ENCODE data around the gene SMIM29. TPM values are rescaled to one million over a fixed set of nuclear protein-coding genes. Genes with fewer than 3 reads are reported as not detected.
A peak's percentile ranks its signal among the peaks of the same experiment; 100 is the strongest.
"Not testable (repeated sequence)": the region's sequence is repeated elsewhere in the genome, so short reads cannot be mapped to it uniquely, and the experiment has no call there.

SMIM29 gene
- total RNA-seq, 1 experiment from 2014 or later = 3.2 TPM

DNA sequence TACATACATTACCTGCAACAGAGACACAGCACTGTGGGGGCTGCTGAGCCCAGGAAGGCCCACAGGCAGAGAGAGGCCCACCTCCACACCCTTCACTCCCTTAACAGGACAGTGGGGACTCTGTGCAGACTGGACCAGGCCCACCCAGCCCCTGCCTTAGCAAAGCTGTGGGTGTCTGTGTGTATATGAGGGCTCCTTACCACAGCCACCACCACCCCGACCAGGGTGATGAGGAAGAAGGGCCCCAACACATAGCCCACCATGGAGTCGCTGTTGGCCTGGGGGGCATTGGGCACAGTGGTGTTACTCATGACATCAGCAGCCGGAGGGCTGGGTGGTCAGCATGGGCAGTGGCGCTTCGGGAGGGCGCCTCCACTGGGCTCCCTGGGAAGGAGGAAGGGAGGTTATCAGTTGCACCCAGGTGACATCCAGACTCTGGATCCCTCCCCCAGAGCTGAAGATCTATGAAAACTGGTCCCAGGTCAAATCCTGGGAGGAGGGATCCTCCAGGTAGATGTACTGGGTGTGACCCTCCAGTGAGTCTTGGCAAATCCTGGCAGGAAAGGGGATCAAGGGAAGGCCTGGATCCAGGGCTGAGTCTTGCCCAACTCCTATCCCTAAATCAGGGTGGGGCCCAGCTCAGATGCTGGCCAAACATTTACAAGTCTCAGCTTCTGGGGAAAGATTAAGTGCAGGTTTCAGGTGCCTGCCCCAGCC lies 1.2 kb downstream of the SMIM29 start:
- peaks cover 16% of the 10 kb centered on the region; the same call in 1 of the 2 replicates for H3K4me1 ChIP-seq
- H3K4me3 ChIP-seq = no peak overlapping the region
- H3K36me3 ChIP-seq = no peaks in the 10 kb centered on the region
- no peaks in the 10 kb centered on the region for H3K9me3 ChIP-seq (replicated peaks)
- no peaks in the 10 kb centered on the region for H3K27me3 ChIP-seq
- DNase-seq = no peak
- H3K27ac ChIP-seq = no peak overlapping the region

DNA sequence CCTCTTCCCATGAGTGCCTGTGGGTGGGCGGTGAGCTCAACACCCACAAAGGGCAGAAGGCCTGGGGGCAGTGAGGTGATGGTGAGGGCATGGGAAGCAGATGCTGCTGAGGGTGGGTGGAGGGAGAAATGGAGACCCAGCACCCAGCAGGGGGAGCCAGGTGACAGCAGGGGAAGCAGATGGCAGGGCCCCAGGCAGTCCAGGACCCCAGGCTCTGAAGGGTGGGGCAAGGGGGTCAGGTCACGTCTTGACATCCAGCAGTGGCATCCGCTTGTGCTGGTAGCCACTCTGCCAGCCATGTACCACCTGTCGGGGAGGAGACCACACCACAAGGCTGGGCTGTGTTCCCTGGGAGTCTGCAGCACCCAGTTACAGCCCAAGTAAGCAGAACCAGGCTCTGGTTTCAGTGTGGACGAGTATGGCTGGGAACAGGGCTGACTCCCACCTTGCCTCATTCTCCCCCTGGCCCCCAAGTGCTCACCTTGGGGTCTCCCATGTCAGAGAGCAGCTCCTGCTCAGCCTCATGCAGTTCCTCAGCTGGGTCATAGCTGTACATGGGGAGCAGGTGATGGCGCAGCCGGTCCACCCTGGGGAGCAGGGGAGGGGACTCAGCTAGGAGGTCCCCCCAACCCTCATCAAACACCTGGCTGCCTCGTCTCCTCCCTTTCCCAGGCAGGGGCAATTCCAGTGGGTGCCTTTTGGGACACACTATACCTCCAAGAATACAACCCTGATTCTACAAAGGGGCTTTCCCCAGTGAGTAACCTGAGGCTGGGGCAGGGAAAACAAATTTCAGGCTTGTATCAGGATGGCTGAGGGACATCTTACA lies 2.0 kb downstream of the SMIM29 start:
- DNase-seq = peak; percentile 59 to 61
- H3K27ac ChIP-seq = no peak overlapping the region
- H3K27me3 ChIP-seq = no peaks in the 10 kb centered on the region
- no peaks in the 10 kb centered on the region for H3K9me3 ChIP-seq (replicated peaks)
- H3K4me3 ChIP-seq = no peak overlapping the region
- peaks cover 1% of the 10 kb centered on the region; the same call in 1 of the 2 replicates for H3K36me3 ChIP-seq
- peaks cover 16% of the 10 kb centered on the region; the same call in 1 of the 2 replicates for H3K4me1 ChIP-seq

DNA sequence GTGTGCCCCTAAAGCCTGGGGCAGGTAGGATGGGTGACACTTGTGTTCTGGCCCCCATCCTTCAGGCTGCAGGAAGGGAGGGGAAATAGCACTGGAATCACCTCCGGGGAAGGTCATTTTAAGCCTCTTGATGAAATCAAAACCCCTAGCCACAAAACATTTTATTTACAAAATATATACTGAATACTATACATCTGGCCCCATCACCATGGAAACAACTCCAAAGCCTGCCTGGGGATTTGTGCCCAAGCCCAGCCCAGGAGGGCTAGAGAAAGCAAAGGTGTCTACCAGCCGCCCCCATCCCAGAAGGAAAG lies 2.6 kb downstream of the SMIM29 start:
- DNase-seq = no peak
- H3K4me3 ChIP-seq = no peak overlapping the region
- peaks cover 16% of the 10 kb centered on the region; the same call in 1 of the 2 replicates for H3K4me1 ChIP-seq
- no peaks in the 10 kb centered on the region for H3K27me3 ChIP-seq
- H3K9me3 ChIP-seq (replicated peaks) = no peaks in the 10 kb centered on the region
- H3K27ac ChIP-seq = no peak overlapping the region
- peaks cover 4% of the 10 kb centered on the region for H3K36me3 ChIP-seq

GRCh38 chr6:34245761-34246140 lies 3.1 kb downstream of the SMIM29 start:
- not testable (repeated sequence) for H3K4me3 ChIP-seq; H3K36me3 ChIP-seq; H3K27ac ChIP-seq; H3K27me3 ChIP-seq; H3K9me3 ChIP-seq (replicated peaks); DNase-seq
- H3K4me1 ChIP-seq = peaks cover 16% of the 10 kb centered on the region; the same call in 1 of the 2 replicates

DNA sequence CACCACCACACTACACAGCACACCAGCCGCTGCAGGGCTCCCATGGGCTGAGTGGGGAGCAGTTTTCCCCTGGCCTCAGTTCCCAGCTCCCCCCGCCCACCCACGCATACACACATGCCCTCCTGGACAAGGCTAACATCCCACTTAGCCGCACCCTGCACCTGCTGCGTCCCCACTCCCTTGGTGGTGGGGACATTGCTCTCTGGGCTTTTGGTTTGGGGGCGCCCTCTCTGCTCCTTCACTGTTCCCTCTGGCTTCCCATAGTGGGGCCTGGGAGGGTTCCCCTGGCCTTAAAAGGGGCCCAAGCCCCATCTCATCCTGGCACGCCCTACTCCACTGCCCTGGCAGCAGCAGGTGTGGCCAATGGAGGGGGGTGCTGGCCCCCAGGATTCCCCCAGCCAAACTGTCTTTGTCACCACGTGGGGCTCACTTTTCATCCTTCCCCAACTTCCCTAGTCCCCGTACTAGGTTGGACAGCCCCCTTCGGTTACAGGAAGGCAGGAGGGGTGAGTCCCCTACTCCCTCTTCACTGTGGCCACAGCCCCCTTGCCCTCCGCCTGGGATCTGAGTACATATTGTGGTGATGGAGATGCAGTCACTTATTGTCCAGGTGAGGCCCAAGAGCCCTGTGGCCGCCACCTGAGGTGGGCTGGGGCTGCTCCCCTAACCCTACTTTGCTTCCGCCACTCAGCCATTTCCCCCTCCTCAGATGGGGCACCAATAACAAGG lies 3.6 kb downstream of the SMIM29 start:
- not testable (repeated sequence) for H3K9me3 ChIP-seq (replicated peaks); H3K4me3 ChIP-seq; DNase-seq; H3K36me3 ChIP-seq; H3K27ac ChIP-seq; H3K27me3 ChIP-seq
- H3K4me1 ChIP-seq = peaks cover 16% of the 10 kb centered on the region; the same call in 1 of the 2 replicates

DNA sequence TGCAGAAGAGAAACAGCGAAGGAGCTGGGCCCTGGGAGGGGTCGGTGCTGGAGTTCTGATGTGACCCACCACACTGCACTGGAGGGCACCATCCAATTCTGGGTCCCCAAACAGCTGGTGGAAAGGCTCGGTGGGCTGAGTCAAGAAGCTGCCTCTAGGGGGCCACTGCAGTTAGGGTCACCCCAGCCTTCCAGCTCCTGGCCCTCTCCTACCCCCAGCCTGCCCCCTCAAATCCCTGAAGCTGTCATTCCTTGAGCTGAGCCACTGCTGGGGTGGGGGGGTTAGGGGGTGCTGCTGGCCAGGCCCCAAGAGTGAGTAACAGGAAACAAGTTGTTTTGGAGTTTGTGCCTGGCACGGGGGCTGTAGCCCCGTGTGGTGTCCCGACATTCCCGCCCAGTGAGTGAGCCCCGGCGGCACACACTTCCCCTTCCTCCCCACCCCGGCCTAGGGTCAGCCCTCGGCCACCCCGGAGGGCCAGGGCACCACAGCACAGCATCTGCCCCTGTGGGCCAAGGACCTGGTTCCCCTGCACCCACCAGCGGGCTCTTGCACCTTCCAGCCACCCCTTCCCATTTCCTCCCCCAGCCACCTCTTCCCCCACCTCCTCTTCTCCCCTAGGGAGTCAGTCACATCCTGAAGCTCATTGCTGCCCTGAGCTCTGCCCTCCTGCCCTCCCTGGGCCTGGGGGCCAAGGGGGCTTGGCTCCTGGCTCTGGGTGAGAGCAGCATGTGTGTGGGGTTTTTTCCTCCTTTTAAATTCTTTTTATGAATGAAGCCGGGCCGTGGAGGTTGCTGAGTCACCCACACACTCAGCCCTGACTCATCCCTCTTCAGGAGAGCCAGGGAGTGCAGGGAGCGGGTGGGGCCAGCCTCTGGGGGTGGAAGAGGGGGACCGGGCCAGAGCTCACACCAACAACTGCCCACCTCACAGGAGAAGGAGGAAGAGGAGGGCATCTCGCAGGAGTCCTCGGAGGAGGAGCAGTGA lies 4.6 kb downstream of the SMIM29 start:
- peaks cover 20% of the 10 kb centered on the region; the same call in 1 of the 2 replicates for H3K4me1 ChIP-seq
- DNase-seq = peak; percentile 67 to 74

GRCh38 chr6:34243131-34243771 lies 5.6 kb downstream of the SMIM29 start:
- Histone ChIP-seq H3K36me3 (peaks cover 7% of the 10 kb centered on the region), H3K4me1 (peaks cover 26% of the 10 kb centered on the region; the same call in 1 of the 2 replicates), H3K9me3 (replicated peaks) (no peaks in the 10 kb centered on the region), H3K27ac (no peak overlapping the region), H3K4me3 (no peak overlapping the region), H3K27me3 (no peaks in the 10 kb centered on the region)
- no peak for DNase-seq

More for the DNA sequence above, 4.6 kb downstream of the SMIM29 start:
- peaks cover 7% of the 10 kb centered on the region for H3K36me3 ChIP-seq
- no peaks in the 10 kb centered on the region for H3K27me3 ChIP-seq
- no peak overlapping the region for H3K4me3 ChIP-seq
- H3K9me3 ChIP-seq (replicated peaks) = no peaks in the 10 kb centered on the region
- peak overlapping the region; percentile 71 for H3K27ac ChIP-seq

GRCh38 chr6:34242252-34243130 lies 6.3 kb downstream of the SMIM29 start:
- Histone ChIP-seq H3K4me1 (peaks cover 26% of the 10 kb centered on the region; the same call in 1 of the 2 replicates), H3K27ac (no peak overlapping the region), H3K27me3 (no peaks in the 10 kb centered on the region), H3K4me3 (no peak overlapping the region), H3K9me3 (replicated peaks) (no peaks in the 10 kb centered on the region), H3K36me3 (peaks cover 7% of the 10 kb centered on the region)
- no peak for DNase-seq

- H3K27ac ChIP-seq = no peak overlapping the region
- H3K4me1 ChIP-seq = peaks cover 26% of the 10 kb centered on the region; the same call in 1 of the 2 replicates
- H3K9me3 ChIP-seq (replicated peaks) = no peaks in the 10 kb centered on the region
- no peak overlapping the region for H3K4me3 ChIP-seq
- peaks cover 7% of the 10 kb centered on the region for H3K36me3 ChIP-seq
- no peak for DNase-seq
- H3K27me3 ChIP-seq = no peaks in the 10 kb centered on the region
These were observed 7.2 kb downstream of the SMIM29 start for GRCh38 chr6:34241351-34242215.

DNA sequence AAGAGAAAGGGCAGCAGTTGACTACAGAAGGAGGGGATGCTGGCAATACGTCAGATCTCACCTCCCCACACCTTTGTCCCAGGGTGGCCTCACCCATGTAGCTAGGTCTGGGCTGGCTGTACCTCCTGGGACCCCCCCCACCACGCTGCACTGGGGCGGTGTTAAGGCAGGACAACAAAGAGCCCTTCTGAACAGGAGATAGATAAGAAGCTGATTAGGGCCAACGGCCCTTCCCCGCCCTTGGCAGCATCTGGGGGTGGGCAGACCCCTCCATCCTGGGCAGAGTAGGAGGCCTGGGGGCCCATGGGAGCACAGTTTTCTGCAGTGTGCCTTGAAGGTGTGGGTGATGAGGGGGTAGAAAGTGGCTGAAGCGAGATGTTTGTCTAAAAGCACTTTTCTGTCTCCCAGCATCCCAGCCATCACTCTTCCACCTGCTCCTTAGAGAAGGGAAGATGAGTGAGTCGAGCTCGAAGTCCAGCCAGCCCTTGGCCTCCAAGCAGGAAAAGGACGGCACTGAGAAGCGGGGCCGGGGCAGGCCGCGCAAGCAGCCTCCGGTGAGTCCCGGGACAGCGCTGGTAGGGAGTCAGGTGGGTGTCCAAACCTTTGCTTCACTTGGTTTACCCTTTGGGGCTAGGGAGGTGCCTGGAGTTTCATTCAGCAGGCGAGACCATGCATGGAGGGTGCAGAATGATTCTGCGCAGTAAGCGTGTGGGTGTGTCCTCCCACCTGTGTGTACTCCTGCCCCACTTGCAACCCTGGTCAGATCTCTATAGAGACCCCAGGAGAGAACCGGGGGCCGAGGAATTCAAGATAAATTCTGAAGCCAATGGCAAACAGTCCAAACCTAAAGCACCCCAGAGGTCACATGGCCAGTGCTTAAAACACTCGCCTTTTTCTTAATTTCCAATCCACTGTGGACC lies 8.2 kb downstream of the SMIM29 start:
- no peak for DNase-seq
- Histone ChIP-seq H3K36me3 (peaks cover 7% of the 10 kb centered on the region), H3K9me3 (replicated peaks) (no peaks in the 10 kb centered on the region), H3K4me3 (no peak overlapping the region), H3K27ac (no peak overlapping the region), H3K4me1 (peaks cover 26% of the 10 kb centered on the region), H3K27me3 (no peaks in the 10 kb centered on the region)

GRCh38 chr6:34239893-34240292 lies 8.9 kb downstream of the SMIM29 start:
- no peak for DNase-seq
- Histone ChIP-seq H3K9me3 (replicated peaks) (no peaks in the 10 kb centered on the region), H3K27ac (no peak overlapping the region), H3K4me3 (no peak overlapping the region), H3K4me1 (peaks cover 26% of the 10 kb centered on the region), H3K36me3 (peaks cover 7% of the 10 kb centered on the region), H3K27me3 (no peaks in the 10 kb centered on the region)

Data from SJCRH30 (cell line).